ENCODE measurements around the gene APBA2.

- TF ChIP-seq ZNF24 (tag by site-specific recombination; IDR thresholded peaks at IDR 0.05): no peak
- TF ChIP-seq, protein P1, sequence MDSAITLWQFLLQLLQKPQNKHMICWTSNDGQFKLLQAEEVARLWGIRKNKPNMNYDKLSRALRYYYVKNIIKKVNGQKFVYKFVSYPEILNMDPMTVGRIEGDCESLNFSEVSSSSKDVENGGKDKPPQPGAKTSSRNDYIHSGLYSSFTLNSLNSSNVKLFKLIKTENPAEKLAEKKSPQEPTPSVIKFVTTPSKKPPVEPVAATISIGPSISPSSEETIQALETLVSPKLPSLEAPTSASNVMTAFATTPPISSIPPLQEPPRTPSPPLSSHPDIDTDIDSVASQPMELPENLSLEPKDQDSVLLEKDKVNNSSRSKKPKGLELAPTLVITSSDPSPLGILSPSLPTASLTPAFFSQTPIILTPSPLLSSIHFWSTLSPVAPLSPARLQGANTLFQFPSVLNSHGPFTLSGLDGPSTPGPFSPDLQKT (IDR thresholded peaks at IDR 0.05; ENCODE audit: borderline replicate concordance, low read depth, low read length): no peak
- no peak for TF ChIP-seq ZBTB7A (tag by site-specific recombination; IDR thresholded peaks at IDR 0.05; ENCODE audit: low read depth)
- no peak for TF ChIP-seq KLF16 (tag by site-specific recombination; IDR thresholded peaks at IDR 0.05)
- TF ChIP-seq ZNF133 (tag by site-specific recombination; IDR thresholded peaks at IDR 0.05): no peak
- TF ChIP-seq ZNF549 (tag by site-specific recombination; IDR thresholded peaks at IDR 0.05): no peak
- no peak for TF ChIP-seq CTCF (tag by site-specific recombination; IDR thresholded peaks at IDR 0.05)
- TF ChIP-seq ZFHX2 (tag by site-specific recombination; conservative IDR thresholded peaks at IDR 0.05): no peak
- no peak for TF ChIP-seq ZNF660 (tag by site-specific recombination; IDR thresholded peaks at IDR 0.05)
- TF ChIP-seq BCL11B (tag by site-specific recombination; IDR thresholded peaks at IDR 0.05; ENCODE audit: low read depth): no peak
- no peak for TF ChIP-seq ZNF707 (tag by site-specific recombination; IDR thresholded peaks at IDR 0.05)
These were observed 149.0 kb downstream of the APBA2 start for GRCh38 chr15:29034593-29035335.
